GM12878 (cell line): Measurements from ENCODE around the gene PLIN3. TPM values are rescaled to one million over a fixed set of nuclear protein-coding genes. Genes with fewer than 3 reads are reported as not detected.

Source experiments
- ATAC-seq: fragments of 200-7000 bp; cut with Tn5 transposase; 3 replicates; pipeline ENCODE4 v1.9.1; 2020; ENCODE audit warnings: mild to moderate bottlenecking, moderate library complexity
- BruUV-seq: library from RNA; stranded (reverse); fragments of 400-500 nt; replicated peaks from 2 replicates; lab custom pipeline; 2021; lab: Mats Ljungman, UMichigan
- CTCF ChIA-PET: fragments of 300-600 bp; sonication (Branson Sonifier 250); formaldehyde crosslinking; extraction: SDS; loops from one replicate; lab custom pipeline; 2021; ENCODE audit warnings: inconsistent platforms; lab: Yijun Ruan, JAX
- POLR2A ChIA-PET: fragments of 350-600 bp; formaldehyde crosslinking; extraction: SDS; loops from one replicate; lab custom pipeline; 2021; ENCODE audit warnings: inconsistent platforms; lab: Charles Lee
- RAD21 ChIA-PET: fragments of 300-600 bp; sonication (Branson Sonifier 250); formaldehyde crosslinking; loops from one replicate; lab custom pipeline; 2023; ENCODE audit warnings: antibody characterized with exemption; ENCODE audit not compliant: unreplicated experiment; lab: Charles Lee
- SMC1A ChIA-PET: fragments of 300-600 bp; sonication (Branson Sonifier 250); formaldehyde crosslinking; loops from one replicate; lab custom pipeline; 2023; ENCODE audit not compliant: unreplicated experiment, uncharacterized antibody; lab: Charles Lee
- DNase-seq: peaks from one replicate; pipeline ENCODE4 v3.0.0-alpha.2; 2011; ENCODE audit warnings: low read depth, low spot score
- FAIRE-seq: peaks from 3 replicates; lab custom pipeline; 2011; peaks lifted over from hg19 to GRCh38; lab: Jason Lieb, UNC
- H2AFZ ChIP-seq: 2 replicates; pipeline ENCODE4 v1.6.0; 2011; ENCODE audit warnings: low read depth, low read length, control low read depth; ENCODE audit not compliant: control insufficient read depth
- H3K27ac ChIP-seq: 2 replicates; pipeline ENCODE4 v1.5.1; 2011; ENCODE audit warnings: control low read depth; ENCODE audit not compliant: control insufficient read depth, insufficient read depth
- H3K27me3 ChIP-seq, 2 experiments: replicated peaks in 1 of 2; 2 replicates each; pipeline versions ENCODE4 v1.6.0 to v1.6.1; 2011; ENCODE audit warnings: low read length in 1 of 2; ENCODE audit not compliant: control insufficient read depth in 2 of 2, insufficient read depth in 2 of 2
- H3K36me3 ChIP-seq, 2 experiments: 2 replicates each; pipeline ENCODE4 v1.5.1; 2011; ENCODE audit warnings: low read length in 1 of 2; ENCODE audit not compliant: control insufficient read depth in 2 of 2, insufficient read depth in 2 of 2
- H3K4me1 ChIP-seq: 2 replicates; pipeline ENCODE4 v1.6.1; 2011; ENCODE audit warnings: mild to moderate bottlenecking, low read length, moderate library complexity, mixed read lengths; ENCODE audit not compliant: control insufficient read depth, insufficient read depth
- H3K4me2 ChIP-seq: 2 replicates; pipeline ENCODE4 v1.6.0; 2011; ENCODE audit warnings: control low read depth; ENCODE audit not compliant: control insufficient read depth, insufficient read depth
- H3K4me3 ChIP-seq: fragments of 200-600 bp; sonication (generic); 2 replicates; pipeline ENCODE4 v1.5.1; 2016
- H3K79me2 ChIP-seq: 2 replicates; pipeline ENCODE4 v1.6.0; 2011; ENCODE audit warnings: low read length; ENCODE audit not compliant: control insufficient read depth, insufficient read depth
- H3K9ac ChIP-seq: 2 replicates; pipeline ENCODE4 v1.8.0; 2011; ENCODE audit warnings: low read length, control low read depth, mixed read lengths; ENCODE audit not compliant: control insufficient read depth, insufficient read depth
- H3K9me3 ChIP-seq: replicated peaks from 3 replicates; pipeline ENCODE4 v1.5.1; 2011; ENCODE audit warnings: mild to moderate bottlenecking, low read length; ENCODE audit not compliant: control insufficient read depth, insufficient read depth
- H4K20me1 ChIP-seq: 2 replicates; pipeline ENCODE4 v1.6.0; 2011; ENCODE audit not compliant: control insufficient read depth, insufficient read depth
- BCLAF1 ChIP-seq: fragments of 450-650 bp; IDR thresholded peaks from 2 replicates; pipeline ENCODE4 v1.6.1; 2017; ENCODE audit warnings: antibody characterized with exemption, mild to moderate bottlenecking, moderate library complexity
- CEBPB ChIP-seq, 2 experiments: fragments of 150-350 bp in 1 of 2; IDR thresholded peaks; 2 replicates each; pipeline ENCODE4 v1.6.1; 2012 to 2014; ENCODE audit warnings: low read depth in 2 of 2, low read length in 2 of 2, borderline replicate concordance in 1 of 2, inconsistent platforms in 1 of 2
- ELK1 ChIP-seq: IDR thresholded peaks from 2 replicates; pipeline ENCODE4 v1.6.1; 2012; ENCODE audit warnings: low read depth, low read length, improper control_type of control experiment
- HCFC1 ChIP-seq: fragments of 150-350 bp; IDR thresholded peaks from 2 replicates; pipeline ENCODE4 v1.6.1; 2014; ENCODE audit warnings: low read length
- HDGF ChIP-seq: fragments of 450-650 bp; IDR thresholded peaks from 2 replicates; pipeline ENCODE4 v1.6.1; 2016; ENCODE audit warnings: antibody characterized with exemption
- IKZF2 ChIP-seq, 2 experiments: fragments of 450-650 bp; IDR thresholded peaks; 2 replicates each; pipeline ENCODE4 v1.6.1; 2017; ENCODE audit warnings: mild to moderate bottlenecking in 2 of 2, moderate library complexity in 2 of 2
- MXI1 ChIP-seq: fragments of 150-350 bp; IDR thresholded peaks from 2 replicates; pipeline ENCODE4 v1.6.1; 2011; ENCODE audit warnings: low read depth, mild to moderate bottlenecking, inconsistent platforms, low read length, improper control_type of control experiment
- PBX3 ChIP-seq: IDR thresholded peaks from 2 replicates; pipeline ENCODE4 v1.6.1; 2011; ENCODE audit warnings: mild to moderate bottlenecking, low read depth, low read length, moderate library complexity; ENCODE audit not compliant: insufficient replicate concordance
- RUNX3 ChIP-seq: IDR thresholded peaks from 2 replicates; pipeline ENCODE4 v1.6.1; 2012; ENCODE audit warnings: low read length, inconsistent platforms
- SRF ChIP-seq, 2 experiments: IDR thresholded peaks; 2 replicates each; pipeline ENCODE4 v1.6.1; 2011; ENCODE audit warnings: low read depth in 2 of 2, low read length in 2 of 2, mild to moderate bottlenecking in 1 of 2, moderate library complexity in 1 of 2
- TARDBP ChIP-seq: IDR thresholded peaks from 2 replicates; pipeline ENCODE4 v1.6.1; 2016; ENCODE audit warnings: borderline replicate concordance
- TBL1XR1 ChIP-seq: IDR thresholded peaks from 2 replicates; pipeline ENCODE4 v1.6.1; 2012; ENCODE audit warnings: low read depth, low read length, improper control_type of control experiment
- ZBTB11 ChIP-seq: fragments of 450-650 bp; formaldehyde crosslinking; IDR thresholded peaks from 2 replicates; pipeline ENCODE4 v1.5.0; 2022; ENCODE audit warnings: mild to moderate bottlenecking, missing genetic modification characterization
- WGBS: methylation state at CpG from one replicate; pipeline ENCODE4 v1.1.6; 2016; ENCODE audit warnings: low lambda C conversion rate; ENCODE audit not compliant: insufficient replicate concordance, insufficient coverage; ENCODE audit errors: missing lambda C conversion rate; 5-methylcytosine and 5-hydroxymethylcytosine counted together
- in situ Hi-C: fragments of 300-500 bp; cut with MboI; formaldehyde crosslinking; loops from 9 replicates; pipeline ENCODE4 v1.14.3; 2018; ENCODE audit warnings: mixed read lengths
- intact Hi-C: fragments of 100-400 bp; cut with micrococcal nuclease; formaldehyde crosslinking; loops from one replicate; pipeline ENCODE4 v1.14.2; 2022; ENCODE audit not compliant: unreplicated experiment
- polyA plus RNA-seq, 11 experiments: library from polyadenylated mRNA; depleted of rRNA in 4 of 11; unstranded in 6 of 11; stranded (reverse) in 5 of 11; fragments of >200 nt; fragmentation: Nextera tagmentation in 4 of 11; fragmentation: Illumina TruSeq in 1 of 11; extraction: Ambion mirVana in 4 of 11; extraction: Trizol in 1 of 11; gene quantifications; 1 replicate in 1 of 11; 2 replicates in 10 of 11; pipeline versions ENCODE4 v1.2.1 to v1.2.3, GENCODE V29; 2011 to 2016; ENCODE audit warnings: inconsistent platforms in 2 of 11, missing spikeins in 2 of 11, low read depth in 1 of 11
- total RNA-seq, 4 experiments: library from RNA; depleted of rRNA in 3 of 4; stranded (reverse); fragments of >200 nt in 3 of 4; fragmentation: Illumina TruSeq in 1 of 4; extraction: Trizol in 1 of 4; gene quantifications; 2 replicates each; pipeline versions ENCODE4 v1.2.1 to v1.2.3, GENCODE V29; 2013 to 2021

PLIN3 gene
- total and polyA plus RNA-seq, 10 of the 15 experiments (the other 5 are each of a cell fraction or from before 2014, with no cell fraction given), result 7.7 to 71.4 (median 66.8) TPM

- no peak overlapping the region for H2AFZ ChIP-seq
- BruUV-seq, result TSS peak; percentile 37
- H3K4me2 ChIP-seq, result peak overlapping the region; percentile 47; the same call in 1 of the 2 replicates
- no peak overlapping the region for H3K9ac ChIP-seq
- ChIA-PET POLR2A (interaction anchor here (0.6 to 1.1 kb wide), 3 partner anchors 15 to 179 kb away, joined by 4 to 7 read pairs (median 4); partner anchors contain the start of gene DPP9), RAD21 (interaction anchor here (6.9 to 7.2 kb wide), 2 partner anchors 37 to 98 kb away, joined by 158 to 176 read pairs; no protein-coding TSS in a partner anchor), SMC1A (interaction anchor here (1.5 to 9.1 kb wide), 3 partner anchors 14 to 96 kb away, joined by 3 to 176 read pairs (median 30); no protein-coding TSS in a partner anchor), CTCF (interaction anchor here (8.3 to 11.0 kb wide), 3 partner anchors 12 to 98 kb away, joined by 148 to 346 read pairs (median 310); partner anchors contain the start of gene TICAM1)
- intact Hi-C loops, result no loop called here
- in situ Hi-C loops, result no loop called here
- H4K20me1 ChIP-seq, result no peaks in the 10 kb centered on the region
- DNase-seq, result no peak
- peaks cover 5 to 25% of the 10 kb centered on the region in 2 experiments; a peak in 3 of 4 replicates for H3K36me3 ChIP-seq
- no peaks in the 10 kb centered on the region for H3K79me2 ChIP-seq
- no peaks in the 10 kb centered on the region for H3K27me3 ChIP-seq
- no peak for ATAC-seq
- H3K4me1 ChIP-seq, result peaks cover 14% of the 10 kb centered on the region
- 70% methylated on average over 7 of the region's 7 CpGs for whole genome bisulfite sequencing
- H3K9me3 ChIP-seq, result no peaks in the 10 kb centered on the region; the same call in 2 of the 3 replicates
- FAIRE-seq, result peak; percentile 41
- no peak overlapping the region for H3K27ac ChIP-seq
- H3K4me3 ChIP-seq, result no peak overlapping the region
- TF ChIP-seq TARDBP (peak; percentile 83; the same call in 1 of the 2 replicates), ELK1 (no peak), BCLAF1 (no peak), PBX3 (no peak), IKZF2 (IDR thresholded peaks at IDR 0.05) (no peak), TBL1XR1 (no peak), SRF (IDR thresholded peaks at IDR 0.05; ENCODE audit: low read depth in 2 of 2, low read length in 2 of 2) (no peak), HCFC1 (no peak), HDGF (0 out of 2 replicates have a peak, but pooled peaks have one; percentile 50), ZBTB11 (CRISPR knock-in tag) (no peak), CEBPB (IDR thresholded peaks at IDR 0.05; ENCODE audit: borderline replicate concordance in 1 of 2, low read depth in 2 of 2, low read length in 2 of 2) (no peak), MXI1 (no peak), RUNX3 (no peak)
Measured at GRCh38 chr19:4814625-4815425, 52.6 kb downstream of the PLIN3 start.
